Memory B cell (primary cell): ENCODE data around the gene MAPK1IP1L.
A peak's percentile ranks its signal among the peaks of the same experiment; 100 is the strongest.

ENCODE experiments used
- ATAC-seq: fragments of 150-1000 bp; cut with Tn5 transposase; 2 replicates; pipeline ENCODE4 v1.10.0; 2021; ENCODE audit warnings: low read depth, mild to moderate bottlenecking, moderate library complexity
- DNase-seq, 2 donors: peaks; one replicate each; pipeline ENCODE4 v3.0.0; 2022; ENCODE audit warnings: low spot score in 2 of 2
- H3K27ac Mint-ChIP-seq: one replicate; pipeline ENCODE4 v1.8.0; 2022; ENCODE audit warnings: mild to moderate bottlenecking, moderate library complexity, mixed read lengths
- H3K27me3 Mint-ChIP-seq: one replicate; pipeline ENCODE4 v1.8.0; 2022; ENCODE audit warnings: mixed read lengths
- H3K36me3 Mint-ChIP-seq: one replicate; pipeline ENCODE4 v1.8.0; 2022; ENCODE audit warnings: mild to moderate bottlenecking, mixed read lengths
- H3K4me1 Mint-ChIP-seq: one replicate; pipeline ENCODE4 v1.8.0; 2022; ENCODE audit warnings: mixed read lengths
- H3K4me3 Mint-ChIP-seq: one replicate; pipeline ENCODE4 v1.8.0; 2022; ENCODE audit warnings: mild to moderate bottlenecking, moderate library complexity, mixed read lengths
- H3K9me3 Mint-ChIP-seq: one replicate; pipeline ENCODE4 v1.8.0; 2022; ENCODE audit warnings: mixed read lengths

The MAPK1IP1L gene

GRCh38 chr14:55097881-55098560 is 46.6 kb downstream of the MAPK1IP1L start:
- no peak overlapping the region for H3K4me3 Mint-ChIP-seq
- H3K27ac Mint-ChIP-seq, result peak overlapping the region; percentile 89
- H3K27me3 Mint-ChIP-seq, result no peaks in the 10 kb centered on the region
- DNase-seq, result peak; percentile 16 to 21
- peaks cover 20% of the 10 kb centered on the region for H3K4me1 Mint-ChIP-seq
- peak; percentile 59 for ATAC-seq
- H3K9me3 Mint-ChIP-seq, result peaks cover 2% of the 10 kb centered on the region
- no peaks in the 10 kb centered on the region for H3K36me3 Mint-ChIP-seq

DNA sequence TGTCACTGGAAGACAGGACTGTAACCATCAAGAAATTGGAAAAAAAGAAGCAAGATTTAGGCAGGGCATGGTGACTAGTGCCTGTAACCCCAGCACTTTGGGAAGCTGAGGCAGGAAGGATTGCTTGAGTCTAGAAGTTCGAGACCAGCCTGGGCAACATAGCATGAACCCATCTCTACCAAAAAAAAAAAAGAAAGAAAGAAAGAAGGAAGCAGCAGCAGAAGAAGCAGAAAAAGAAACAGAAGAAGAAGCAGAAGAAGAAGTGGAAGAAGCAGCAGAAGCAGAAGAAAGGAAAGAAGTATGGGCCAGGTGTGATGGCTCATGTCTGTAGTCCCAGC is 47.1 kb downstream of the MAPK1IP1L start:
- H3K4me3 Mint-ChIP-seq, result no peak overlapping the region
- H3K27me3 Mint-ChIP-seq, result no peaks in the 10 kb centered on the region
- ATAC-seq (peak; percentile 0), DNase-seq (no peak)
- H3K36me3 Mint-ChIP-seq, result no peaks in the 10 kb centered on the region
- H3K27ac Mint-ChIP-seq, result peak overlapping the region; percentile 89
- peaks cover 2% of the 10 kb centered on the region for H3K9me3 Mint-ChIP-seq
- H3K4me1 Mint-ChIP-seq, result peaks cover 23% of the 10 kb centered on the region

GRCh38 chr14:55099756-55100155 is 48.3 kb downstream of the MAPK1IP1L start:
- Mint-ChIP-seq H3K4me3 (no peak overlapping the region), H3K9me3 (peaks cover 2% of the 10 kb centered on the region), H3K27ac (no peak overlapping the region), H3K36me3 (no peaks in the 10 kb centered on the region), H3K27me3 (no peaks in the 10 kb centered on the region), H3K4me1 (peaks cover 29% of the 10 kb centered on the region)
- ATAC-seq, result no peak
- no peak for DNase-seq

DNA sequence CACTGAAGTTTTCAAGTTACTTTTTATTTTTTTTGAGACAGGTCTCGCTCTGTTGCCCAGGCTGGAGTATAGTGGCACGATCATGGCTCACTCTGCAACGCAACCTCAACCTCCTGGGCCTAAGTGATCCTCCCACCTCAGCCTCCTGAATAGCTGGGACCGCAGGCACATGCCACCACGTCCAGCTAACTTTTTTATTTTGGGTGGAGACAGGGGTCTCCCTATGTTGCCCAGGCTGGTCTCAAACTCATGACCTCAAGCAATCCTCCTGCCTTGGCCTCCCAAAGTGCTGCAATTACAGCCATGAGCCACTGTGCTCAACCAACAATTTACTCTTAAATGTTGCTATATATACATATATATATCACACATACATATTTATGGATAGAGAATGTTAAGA is 50.3 kb downstream of the MAPK1IP1L start:
- H3K36me3 Mint-ChIP-seq, result no peaks in the 10 kb centered on the region
- H3K4me3 Mint-ChIP-seq, result no peak overlapping the region
- ATAC-seq (no peak), DNase-seq (no peak)
- peaks cover 29% of the 10 kb centered on the region for H3K4me1 Mint-ChIP-seq
- H3K27me3 Mint-ChIP-seq, result no peaks in the 10 kb centered on the region
- no peak overlapping the region for H3K27ac Mint-ChIP-seq
- peaks cover 2% of the 10 kb centered on the region for H3K9me3 Mint-ChIP-seq

GRCh38 chr14:55102141-55102621 is 50.7 kb downstream of the MAPK1IP1L start:
- Mint-ChIP-seq H3K9me3 (peaks cover 2% of the 10 kb centered on the region), H3K4me3 (peak overlapping the region; percentile 27), H3K27ac (peak overlapping the region; percentile 85), H3K27me3 (no peaks in the 10 kb centered on the region), H3K4me1 (peaks cover 29% of the 10 kb centered on the region), H3K36me3 (no peaks in the 10 kb centered on the region)
- ATAC-seq (peak; percentile 90), DNase-seq (peak; percentile 22 to 52)

DNA sequence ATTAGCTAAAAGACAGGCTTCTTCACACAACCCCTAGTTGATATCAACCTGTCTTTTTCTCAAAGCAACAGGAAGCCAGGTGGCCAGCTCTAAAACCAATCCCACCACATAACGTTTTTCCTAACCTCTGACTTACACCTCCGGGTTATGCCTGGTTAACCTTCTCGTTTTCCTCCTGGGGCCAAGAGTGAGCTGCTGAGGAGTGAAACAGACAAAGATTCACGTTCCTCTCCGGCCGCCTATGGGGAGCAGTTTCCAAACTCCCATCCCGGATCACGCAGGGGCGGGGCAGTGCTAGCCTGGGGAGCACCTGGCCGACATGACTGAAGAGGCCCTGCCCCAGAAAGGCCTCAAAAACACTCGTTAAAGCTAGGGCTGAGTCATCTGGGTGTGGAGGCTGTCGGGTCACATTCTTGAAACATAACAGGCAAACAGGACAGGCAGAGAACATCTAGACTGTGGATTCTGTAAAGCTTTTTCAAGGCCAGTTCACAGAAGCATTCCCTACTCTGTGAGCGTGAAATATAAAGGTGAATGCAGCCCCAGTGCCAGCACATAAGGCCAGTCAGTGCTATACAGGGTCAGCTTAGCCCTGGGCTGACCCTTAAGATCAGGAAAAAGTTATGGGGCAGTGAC is 51.7 kb downstream of the MAPK1IP1L start:
- Mint-ChIP-seq H3K27ac (peak overlapping the region; percentile 85), H3K27me3 (no peaks in the 10 kb centered on the region), H3K9me3 (peaks cover 2% of the 10 kb centered on the region), H3K4me1 (peaks cover 22% of the 10 kb centered on the region), H3K36me3 (no peaks in the 10 kb centered on the region), H3K4me3 (peak overlapping the region; percentile 73)
- DNase-seq (no peak), ATAC-seq (peak; percentile 7)

GRCh38 chr14:55103971-55104954 is 52.8 kb downstream of the MAPK1IP1L start:
- peaks cover 16% of the 10 kb centered on the region for H3K4me1 Mint-ChIP-seq
- no peaks in the 10 kb centered on the region for H3K36me3 Mint-ChIP-seq
- H3K4me3 Mint-ChIP-seq, result no peak overlapping the region
- no peak for DNase-seq
- H3K27ac Mint-ChIP-seq, result peak overlapping the region; percentile 26
- no peaks in the 10 kb centered on the region for H3K27me3 Mint-ChIP-seq
- no peak for ATAC-seq
- H3K9me3 Mint-ChIP-seq, result no peaks in the 10 kb centered on the region

DNA sequence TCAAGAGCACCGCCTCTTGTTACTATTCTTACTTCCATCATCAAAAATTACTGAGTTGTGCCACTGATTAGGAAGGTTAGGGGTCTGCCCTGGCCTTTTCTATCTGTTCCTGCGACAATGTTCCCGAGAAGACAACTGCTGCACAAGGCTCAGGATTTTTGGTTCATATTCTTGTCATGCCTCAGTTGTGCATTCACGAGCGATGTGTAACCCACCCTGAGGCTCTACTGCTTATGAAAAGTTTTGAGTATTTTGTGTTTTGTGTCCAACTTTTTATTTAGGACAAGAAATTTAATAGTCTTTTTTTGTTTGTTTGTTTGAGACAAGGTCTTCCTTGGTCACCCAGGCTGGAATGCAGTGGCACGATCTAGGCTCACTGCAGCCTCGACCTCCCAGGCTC is 54.5 kb downstream of the MAPK1IP1L start:
- H3K4me3 Mint-ChIP-seq, result no peak overlapping the region
- no peaks in the 10 kb centered on the region for H3K36me3 Mint-ChIP-seq
- no peak overlapping the region for H3K27ac Mint-ChIP-seq
- DNase-seq (no peak), ATAC-seq (no peak)
- H3K27me3 Mint-ChIP-seq, result no peaks in the 10 kb centered on the region
- no peaks in the 10 kb centered on the region for H3K9me3 Mint-ChIP-seq
- peaks cover 13% of the 10 kb centered on the region for H3K4me1 Mint-ChIP-seq

DNA sequence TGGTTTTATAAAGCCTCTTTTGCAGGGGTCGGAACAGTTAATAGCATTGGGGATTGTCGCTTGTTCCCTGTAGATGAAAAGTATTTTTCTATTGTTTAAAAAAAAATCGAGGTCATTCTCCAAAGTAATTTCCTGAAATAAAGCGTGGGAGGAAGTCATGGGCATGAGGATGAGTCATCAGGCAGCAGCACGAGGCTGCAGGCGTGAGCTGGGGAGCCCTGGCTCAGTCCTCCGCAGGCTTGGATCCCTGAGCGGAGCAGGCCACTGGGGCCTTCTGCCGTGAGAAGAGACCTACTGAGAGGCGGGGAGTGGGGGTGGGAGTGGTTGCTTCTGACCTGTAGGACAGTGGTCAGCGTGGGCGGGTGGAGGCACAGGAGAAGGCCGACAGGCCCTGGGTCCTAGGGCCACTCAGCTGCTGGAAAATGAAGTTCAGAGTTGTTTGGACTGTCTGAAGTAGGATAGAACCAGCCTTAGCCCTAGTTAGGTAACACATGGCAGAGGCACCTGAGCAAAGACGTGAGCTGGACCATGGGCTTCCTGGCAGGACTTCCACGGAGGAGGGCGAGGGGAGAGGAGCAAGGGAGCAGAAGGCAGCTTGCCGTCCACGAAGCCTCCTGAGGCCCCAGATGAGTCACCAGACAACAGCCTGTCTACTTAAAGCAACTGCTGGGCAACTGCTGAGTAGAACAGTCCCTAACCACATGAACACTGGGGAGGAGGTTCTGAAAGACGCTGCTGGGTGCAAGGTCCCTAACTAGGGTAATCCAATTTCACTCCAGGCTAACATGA is 56.5 kb downstream of the MAPK1IP1L start:
- DNase-seq (no peak), ATAC-seq (no peak)
- peaks cover 1% of the 10 kb centered on the region for H3K27me3 Mint-ChIP-seq
- peaks cover 10% of the 10 kb centered on the region for H3K4me1 Mint-ChIP-seq
- H3K36me3 Mint-ChIP-seq, result no peaks in the 10 kb centered on the region
- no peak overlapping the region for H3K27ac Mint-ChIP-seq
- H3K4me3 Mint-ChIP-seq, result no peak overlapping the region
- no peaks in the 10 kb centered on the region for H3K9me3 Mint-ChIP-seq

- ATAC-seq, result no peak
- Mint-ChIP-seq H3K4me1 (peaks cover 3% of the 10 kb centered on the region), H3K9me3 (no peaks in the 10 kb centered on the region), H3K4me3 (no peak overlapping the region), H3K27me3 (peaks cover 4% of the 10 kb centered on the region), H3K36me3 (no peaks in the 10 kb centered on the region), H3K27ac (no peak overlapping the region)
- DNase-seq, result no peak
Observed at GRCh38 chr14:55109836-55110235, 58.4 kb downstream of the MAPK1IP1L start.

DNA sequence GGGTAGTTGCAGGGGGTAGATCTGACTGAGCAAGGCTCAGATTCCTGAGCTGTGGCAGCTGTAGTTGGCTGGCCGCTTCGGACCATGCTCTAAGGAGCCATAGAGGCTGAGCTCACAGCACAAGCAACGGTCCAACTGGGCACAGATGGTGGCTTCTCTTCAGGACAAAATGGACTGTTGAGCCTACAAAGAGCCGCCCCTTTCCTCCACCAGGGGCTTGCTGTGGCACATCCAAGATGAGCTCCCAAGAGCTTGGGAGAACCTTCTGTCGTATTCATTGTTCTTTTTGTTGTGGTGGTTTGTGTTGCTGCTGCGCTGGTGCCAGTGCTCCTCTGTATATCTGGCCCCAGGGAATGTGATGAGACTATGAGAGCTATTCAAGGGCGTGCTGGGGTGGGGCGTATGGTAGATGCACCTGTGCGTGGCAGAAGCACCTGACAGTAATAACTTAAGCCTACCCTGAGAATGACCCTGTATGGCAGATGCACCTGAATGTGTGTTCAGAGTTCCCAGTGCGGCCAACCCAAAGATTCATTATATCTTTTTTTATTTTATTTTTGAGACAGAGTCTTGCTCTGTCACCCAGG is 59.8 kb downstream of the MAPK1IP1L start:
- no peaks in the 10 kb centered on the region for H3K36me3 Mint-ChIP-seq
- peaks cover 4% of the 10 kb centered on the region for H3K27me3 Mint-ChIP-seq
- ATAC-seq (no peak), DNase-seq (no peak)
- H3K4me3 Mint-ChIP-seq, result no peak overlapping the region
- H3K4me1 Mint-ChIP-seq, result peaks cover 3% of the 10 kb centered on the region
- H3K9me3 Mint-ChIP-seq, result no peaks in the 10 kb centered on the region
- H3K27ac Mint-ChIP-seq, result no peak overlapping the region

DNA sequence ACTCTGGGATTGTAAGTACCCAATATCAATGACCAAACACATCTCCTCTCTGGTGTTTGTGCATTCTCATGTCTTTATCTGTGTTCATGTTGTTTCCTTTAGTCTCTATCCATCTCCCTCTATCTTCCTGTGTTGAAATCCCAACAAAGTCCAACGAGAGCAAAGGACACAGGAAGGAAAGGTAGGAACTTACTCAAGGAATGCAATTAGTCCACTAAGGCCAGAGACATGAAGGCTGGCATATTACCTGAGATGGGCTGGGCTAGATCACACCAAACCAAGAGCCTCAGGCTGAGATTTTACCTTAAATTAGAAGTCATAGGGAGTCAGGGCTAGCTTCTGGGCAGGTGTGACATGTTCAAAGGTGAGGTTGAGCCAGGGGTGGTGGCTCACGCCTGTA is 63.3 kb downstream of the MAPK1IP1L start:
- DNase-seq (no peak), ATAC-seq (no peak)
- Mint-ChIP-seq H3K27ac (no peak overlapping the region), H3K4me1 (peaks cover 3% of the 10 kb centered on the region), H3K9me3 (no peaks in the 10 kb centered on the region), H3K27me3 (peaks cover 4% of the 10 kb centered on the region), H3K4me3 (no peak overlapping the region), H3K36me3 (no peaks in the 10 kb centered on the region)

DNA sequence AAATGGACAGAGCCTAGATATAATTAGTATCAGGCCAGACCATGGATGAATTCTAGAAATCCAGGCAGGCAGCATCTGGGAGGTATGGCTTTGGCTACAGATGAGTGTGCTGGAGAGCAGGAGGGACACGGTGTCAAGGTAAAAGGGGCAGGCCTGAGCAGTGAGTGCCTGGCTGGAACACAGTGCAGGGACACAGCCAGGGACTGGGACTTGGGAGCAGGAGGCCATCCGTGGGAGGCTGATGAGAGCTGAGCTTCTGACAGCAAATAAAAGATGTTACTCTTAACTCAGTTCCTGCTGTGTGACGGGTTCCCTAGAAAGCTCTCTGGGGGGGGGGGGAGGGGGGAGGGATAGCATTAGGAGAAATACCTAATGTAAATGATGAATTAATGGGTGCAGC is 64.0 kb downstream of the MAPK1IP1L start:
- no peak overlapping the region for H3K4me3 Mint-ChIP-seq

More for the DNA sequence above, 64.0 kb downstream of the MAPK1IP1L start:
- Mint-ChIP-seq H3K4me1 (peaks cover 3% of the 10 kb centered on the region), H3K27me3 (peaks cover 4% of the 10 kb centered on the region), H3K36me3 (no peaks in the 10 kb centered on the region), H3K9me3 (no peaks in the 10 kb centered on the region), H3K27ac (no peak overlapping the region)
- no peak for DNase-seq
- ATAC-seq, result no peak
